ENCODE measurements around the gene HS3ST4. TPM values are rescaled to one million over a fixed set of nuclear protein-coding genes. Genes with fewer than 3 reads are reported as not detected.
"Not testable (repeated sequence)": the region's sequence is repeated elsewhere in the genome, so short reads cannot be mapped to it uniquely, and the experiment has no call there.

Gene HS3ST4
- total RNA-seq, 1 donor from 2014 or later = not detected

GRCh38 chr16:26012376-26012775 is 320.6 kb downstream of the HS3ST4 start:
- Histone ChIP-seq H3K27me3 (ENCODE audit: control insufficient read depth in 3 of 3, insufficient read depth in 3 of 3, low read length in 3 of 3) (no peaks in the 10 kb centered on the region), H3K4me3 (ENCODE audit: low read length in 3 of 3) (no peak overlapping the region), H3K4me1 (ENCODE audit: control insufficient read depth in 3 of 3, insufficient read depth in 3 of 3, low read length in 3 of 3) (no peaks in the 10 kb centered on the region), H3K9me3 (ENCODE audit: control insufficient read depth in 3 of 3, low read length in 3 of 3) (peaks cover 3 to 14% (median 5%) of the 10 kb centered on the region in 3 donors), H3K27ac (ENCODE audit: low read depth, low read length) (no peak overlapping the region), H3K9ac (ENCODE audit: low read depth in 1 of 3, low read length in 3 of 3) (no peak overlapping the region), H3K36me3 (ENCODE audit: control insufficient read depth in 3 of 3, insufficient read depth in 3 of 3, low read length in 3 of 3) (no peaks in the 10 kb centered on the region)

DNA sequence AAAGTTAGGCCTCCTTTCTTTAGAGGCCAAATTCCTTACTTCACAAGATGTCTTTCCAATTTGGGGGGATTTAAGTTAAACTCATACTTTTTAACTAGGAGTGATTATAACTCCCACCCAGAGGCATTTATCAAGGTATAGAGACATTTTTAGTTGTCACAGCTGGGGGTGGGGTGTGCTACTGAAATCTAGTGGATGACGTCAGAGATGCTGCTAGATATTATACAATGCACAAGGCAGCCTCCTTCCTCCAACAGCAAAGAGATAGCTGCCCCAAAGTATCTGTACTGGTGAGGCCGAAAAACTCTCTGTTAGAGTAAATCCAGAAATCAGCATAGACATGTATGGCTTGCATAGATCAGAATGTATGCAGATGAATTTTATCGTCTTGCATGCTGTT is 324.0 kb downstream of the HS3ST4 start:
- H3K4me3 ChIP-seq (ENCODE audit: low read length in 3 of 3) = no peak overlapping the region
- H3K9ac ChIP-seq (ENCODE audit: low read depth in 1 of 3, low read length in 3 of 3) = no peak overlapping the region
- H3K27ac ChIP-seq (ENCODE audit: low read depth, low read length) = no peak overlapping the region
- H3K36me3 ChIP-seq (ENCODE audit: control insufficient read depth in 3 of 3, insufficient read depth in 3 of 3, low read length in 3 of 3) = no peaks in the 10 kb centered on the region
- H3K27me3 ChIP-seq (ENCODE audit: control insufficient read depth in 3 of 3, insufficient read depth in 3 of 3, low read length in 3 of 3) = no peaks in the 10 kb centered on the region
- no peaks in the 10 kb centered on the region for H3K4me1 ChIP-seq (ENCODE audit: control insufficient read depth in 3 of 3, insufficient read depth in 3 of 3, low read length in 3 of 3)
- peaks cover 3 to 16% (median 5%) of the 10 kb centered on the region in 3 donors for H3K9me3 ChIP-seq (ENCODE audit: control insufficient read depth in 3 of 3, low read length in 3 of 3)

GRCh38 chr16:26016989-26017388 is 325.2 kb downstream of the HS3ST4 start:
- Histone ChIP-seq H3K9ac (ENCODE audit: low read depth in 1 of 3, low read length in 3 of 3) (no peak overlapping the region), H3K36me3 (ENCODE audit: control insufficient read depth in 3 of 3, insufficient read depth in 3 of 3, low read length in 3 of 3) (no peaks in the 10 kb centered on the region), H3K4me3 (ENCODE audit: low read length in 3 of 3) (no peak overlapping the region), H3K27me3 (ENCODE audit: control insufficient read depth in 3 of 3, insufficient read depth in 3 of 3, low read length in 3 of 3) (no peaks in the 10 kb centered on the region), H3K27ac (ENCODE audit: low read depth, low read length) (no peak overlapping the region), H3K4me1 (ENCODE audit: control insufficient read depth in 3 of 3, insufficient read depth in 3 of 3, low read length in 3 of 3) (no peaks in the 10 kb centered on the region), H3K9me3 (ENCODE audit: control insufficient read depth in 3 of 3, low read length in 3 of 3) (peaks cover 3 to 16% (median 5%) of the 10 kb centered on the region in 3 donors)

- no peaks in the 10 kb centered on the region for H3K36me3 ChIP-seq (ENCODE audit: control insufficient read depth in 3 of 3, insufficient read depth in 3 of 3, low read length in 3 of 3)
- no peaks in the 10 kb centered on the region for H3K4me1 ChIP-seq (ENCODE audit: control insufficient read depth in 3 of 3, insufficient read depth in 3 of 3, low read length in 3 of 3)
- H3K27ac ChIP-seq (ENCODE audit: low read depth, low read length) = no peak overlapping the region
- no peak overlapping the region for H3K9ac ChIP-seq (ENCODE audit: low read depth in 1 of 3, low read length in 3 of 3)
- no peak overlapping the region for H3K4me3 ChIP-seq (ENCODE audit: low read length in 3 of 3)
- no peaks in the 10 kb centered on the region for H3K27me3 ChIP-seq (ENCODE audit: control insufficient read depth in 3 of 3, insufficient read depth in 3 of 3, low read length in 3 of 3)
- H3K9me3 ChIP-seq (ENCODE audit: control insufficient read depth in 3 of 3, low read length in 3 of 3) = peaks cover 3 to 16% (median 5%) of the 10 kb centered on the region in 3 donors
Measured at GRCh38 chr16:26019381-26020242, 327.9 kb downstream of the HS3ST4 start.

GRCh38 chr16:26026709-26027450 is 335.1 kb downstream of the HS3ST4 start:
- Histone ChIP-seq H3K4me1 (ENCODE audit: control insufficient read depth in 3 of 3, insufficient read depth in 3 of 3, low read length in 3 of 3) (no peaks in the 10 kb centered on the region), H3K4me3 (ENCODE audit: low read length in 3 of 3) (no peak overlapping the region), H3K36me3 (ENCODE audit: control insufficient read depth in 3 of 3, insufficient read depth in 3 of 3, low read length in 3 of 3) (no peaks in the 10 kb centered on the region), H3K9ac (ENCODE audit: low read depth in 1 of 3, low read length in 3 of 3) (no peak overlapping the region), H3K9me3 (ENCODE audit: control insufficient read depth in 3 of 3, low read length in 3 of 3) (no peaks in the 10 kb centered on the region), H3K27ac (ENCODE audit: low read depth, low read length) (no peak overlapping the region), H3K27me3 (ENCODE audit: control insufficient read depth in 3 of 3, insufficient read depth in 3 of 3, low read length in 3 of 3) (no peaks in the 10 kb centered on the region)

DNA sequence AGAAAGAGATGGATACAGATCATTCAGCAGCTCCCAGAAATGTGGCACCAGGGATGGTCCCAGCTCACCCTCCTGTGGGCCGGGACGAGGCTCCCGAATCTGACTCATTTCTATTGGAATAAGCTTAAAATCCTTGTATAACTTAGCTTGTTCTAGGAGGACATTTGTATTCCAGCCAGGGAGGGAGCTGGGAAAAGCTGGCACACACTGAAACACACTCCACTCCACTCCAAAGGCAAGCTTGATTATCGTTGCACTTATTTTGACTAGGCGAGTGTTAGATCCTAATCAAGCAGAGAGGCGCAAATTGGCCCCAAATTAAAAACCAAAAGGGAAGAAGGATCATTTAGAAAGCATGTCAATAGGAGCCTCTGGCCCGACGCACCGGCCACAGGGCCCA is 339.5 kb downstream of the HS3ST4 start:
- no peak overlapping the region for H3K4me3 ChIP-seq (ENCODE audit: low read length in 3 of 3)
- no peak overlapping the region for H3K27ac ChIP-seq (ENCODE audit: low read depth, low read length)
- H3K4me1 ChIP-seq (ENCODE audit: control insufficient read depth in 3 of 3, insufficient read depth in 3 of 3, low read length in 3 of 3) = no peaks in the 10 kb centered on the region
- no peaks in the 10 kb centered on the region for H3K36me3 ChIP-seq (ENCODE audit: control insufficient read depth in 3 of 3, insufficient read depth in 3 of 3, low read length in 3 of 3)
- no peak overlapping the region for H3K9ac ChIP-seq (ENCODE audit: low read depth in 1 of 3, low read length in 3 of 3)
- no peaks in the 10 kb centered on the region for H3K27me3 ChIP-seq (ENCODE audit: control insufficient read depth in 3 of 3, insufficient read depth in 3 of 3, low read length in 3 of 3)
- no peaks in the 10 kb centered on the region for H3K9me3 ChIP-seq (ENCODE audit: control insufficient read depth in 3 of 3, low read length in 3 of 3)

DNA sequence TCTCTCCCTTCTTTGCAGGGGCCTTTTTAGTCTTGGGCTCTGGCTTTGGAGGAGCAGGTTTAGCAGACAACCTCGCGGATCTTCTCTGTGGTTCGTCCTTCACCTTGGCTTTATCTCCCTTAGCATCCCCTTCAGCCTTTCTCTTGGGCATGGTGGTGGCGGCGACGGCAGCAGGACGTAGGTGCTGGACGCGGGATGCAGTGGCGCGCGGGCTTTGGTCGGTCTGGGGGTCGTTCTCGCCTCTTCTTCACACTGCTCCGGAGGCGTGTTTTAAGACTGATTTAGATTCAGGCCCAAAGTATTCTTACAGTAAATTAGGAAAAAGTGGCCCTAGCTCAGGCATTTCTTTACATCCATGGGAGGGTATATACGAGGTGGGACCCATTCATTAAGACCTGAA is 340.9 kb downstream of the HS3ST4 start:
- not testable (repeated sequence) for H3K9me3 ChIP-seq (ENCODE audit: control insufficient read depth in 3 of 3, low read length in 3 of 3); H3K36me3 ChIP-seq (ENCODE audit: control insufficient read depth in 3 of 3, insufficient read depth in 3 of 3, low read length in 3 of 3); H3K27ac ChIP-seq (ENCODE audit: low read depth, low read length); H3K27me3 ChIP-seq (ENCODE audit: control insufficient read depth in 3 of 3, insufficient read depth in 3 of 3, low read length in 3 of 3); H3K9ac ChIP-seq (ENCODE audit: low read depth in 1 of 3, low read length in 3 of 3); H3K4me1 ChIP-seq (ENCODE audit: control insufficient read depth in 3 of 3, insufficient read depth in 3 of 3, low read length in 3 of 3); H3K4me3 ChIP-seq (ENCODE audit: low read length in 3 of 3)

- peaks cover 0 to 3% (median 0%) of the 10 kb centered on the region in 3 donors for H3K9me3 ChIP-seq (ENCODE audit: control insufficient read depth in 3 of 3, low read length in 3 of 3)
- H3K9ac ChIP-seq (ENCODE audit: low read depth in 1 of 3, low read length in 3 of 3) = no peak overlapping the region
- no peaks in the 10 kb centered on the region for H3K4me1 ChIP-seq (ENCODE audit: control insufficient read depth in 3 of 3, insufficient read depth in 3 of 3, low read length in 3 of 3)
- H3K36me3 ChIP-seq (ENCODE audit: control insufficient read depth in 3 of 3, insufficient read depth in 3 of 3, low read length in 3 of 3) = no peaks in the 10 kb centered on the region
- no peak overlapping the region for H3K4me3 ChIP-seq (ENCODE audit: low read length in 3 of 3)
- H3K27ac ChIP-seq (ENCODE audit: low read depth, low read length) = no peak overlapping the region
- H3K27me3 ChIP-seq (ENCODE audit: control insufficient read depth in 3 of 3, insufficient read depth in 3 of 3, low read length in 3 of 3) = no peaks in the 10 kb centered on the region
Measured at GRCh38 chr16:26041952-26042668, 350.4 kb downstream of the HS3ST4 start.

DNA sequence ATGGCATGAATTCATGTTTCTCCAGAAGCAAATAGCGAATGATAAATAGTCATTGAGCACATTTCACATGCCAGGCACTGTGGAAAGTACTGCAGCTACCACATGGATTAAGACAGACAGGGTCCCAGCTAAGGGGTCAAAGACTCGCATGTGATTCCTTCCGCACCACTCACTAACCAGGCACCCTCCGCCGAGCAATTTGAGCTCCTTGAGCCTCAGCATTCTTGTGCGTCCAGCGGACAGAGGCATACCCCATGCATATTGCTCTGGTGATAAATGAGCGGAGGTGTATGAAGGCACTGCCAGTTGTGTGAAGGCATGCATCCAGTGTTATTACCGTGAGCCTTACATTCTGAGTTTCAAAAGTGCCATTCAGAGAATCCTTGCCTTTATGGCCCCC is 358.7 kb downstream of the HS3ST4 start:
- no peaks in the 10 kb centered on the region for H3K36me3 ChIP-seq (ENCODE audit: control insufficient read depth in 3 of 3, insufficient read depth in 3 of 3, low read length in 3 of 3)

More for the DNA sequence above, 358.7 kb downstream of the HS3ST4 start:
- H3K9me3 ChIP-seq (ENCODE audit: control insufficient read depth in 3 of 3, low read length in 3 of 3) = peaks cover 0 to 6% (median 2%) of the 10 kb centered on the region in 3 donors
- no peak overlapping the region for H3K27ac ChIP-seq (ENCODE audit: low read depth, low read length)
- no peaks in the 10 kb centered on the region for H3K27me3 ChIP-seq (ENCODE audit: control insufficient read depth in 3 of 3, insufficient read depth in 3 of 3, low read length in 3 of 3)
- H3K9ac ChIP-seq (ENCODE audit: low read depth in 1 of 3, low read length in 3 of 3) = no peak overlapping the region
- no peaks in the 10 kb centered on the region for H3K4me1 ChIP-seq (ENCODE audit: control insufficient read depth in 3 of 3, insufficient read depth in 3 of 3, low read length in 3 of 3)
- no peak overlapping the region for H3K4me3 ChIP-seq (ENCODE audit: low read length in 3 of 3)
